ENCODE results near the gene ADAMTSL4. TPM values are rescaled to one million over a fixed set of nuclear protein-coding genes. Genes with fewer than 3 reads are reported as not detected.
A peak's percentile ranks its signal among the peaks of the same experiment; 100 is the strongest.

The ADAMTSL4 gene
- total RNA-seq, 1 donor from 2014 or later = 85.3 TPM

- Histone ChIP-seq H3K36me3 (peaks cover 5 to 21% of the 10 kb centered on the region in 2 donors), H3K9me3 (no peaks in the 10 kb centered on the region), H3K27me3 (no peaks in the 10 kb centered on the region), H3K4me3 (peak overlapping the region; percentile 60 to 63), H3K4me1 (peaks cover 55 to 65% of the 10 kb centered on the region in 2 donors), H3K27ac (peak overlapping the region; percentile 98 to 100)
- DNase-seq (ENCODE audit: low spot score in 2 of 2) = peak; percentile 65 to 94
- intact Hi-C loops (cut with DNase I) = loop anchor here (1.0 to 2.0 kb wide), 3 partner anchors 19 to 61 kb away; partner anchors contain the start of gene MCL1
- TF ChIP-seq CTCF (IDR thresholded peaks at IDR 0.05) = peak; percentile 78 to 86 (median 83)
Measured at GRCh38 chr1:150560576-150561253, 11.5 kb downstream of the ADAMTSL4 start.

- no peak for TF ChIP-seq CTCF (IDR thresholded peaks at IDR 0.05)
- Histone ChIP-seq H3K36me3 (peaks cover 0 to 14% of the 10 kb centered on the region in 2 donors), H3K27ac (peak overlapping the region; percentile 98 to 100), H3K4me3 (peak overlapping the region; percentile 60 to 63), H3K27me3 (no peaks in the 10 kb centered on the region), H3K9me3 (no peaks in the 10 kb centered on the region), H3K4me1 (peaks cover 62 to 72% of the 10 kb centered on the region in 2 donors)
- peak; percentile 83 to 98 for DNase-seq (ENCODE audit: low spot score in 2 of 2)
- intact Hi-C loops (cut with DNase I) = loop anchor here (1.0 to 2.0 kb wide), 2 partner anchors 18 to 51 kb away; partner anchors contain the start of gene MCL1
Measured at GRCh38 chr1:150561254-150561973, 12.2 kb downstream of the ADAMTSL4 start.

- peak overlapping the region; percentile 60 to 63 for H3K4me3 ChIP-seq
- peak overlapping the region; percentile 98 to 100 for H3K27ac ChIP-seq
- TF ChIP-seq CTCF (IDR thresholded peaks at IDR 0.05) = no peak
- H3K9me3 ChIP-seq = no peaks in the 10 kb centered on the region
- intact Hi-C loops (cut with DNase I) = loop anchor here (1.0 to 2.0 kb wide), 2 partner anchors 17 to 51 kb away; partner anchors contain the start of gene MCL1
- H3K36me3 ChIP-seq = peaks cover 0 to 10% of the 10 kb centered on the region in 2 donors
- H3K27me3 ChIP-seq = no peaks in the 10 kb centered on the region
- peak; percentile 78 to 96 for DNase-seq (ENCODE audit: low spot score in 2 of 2)
- H3K4me1 ChIP-seq = peaks cover 68 to 78% of the 10 kb centered on the region in 2 donors
Measured at GRCh38 chr1:150561974-150562445, 12.8 kb downstream of the ADAMTSL4 start.

- no peaks in the 10 kb centered on the region for H3K27me3 ChIP-seq
- H3K4me1 ChIP-seq = peaks cover 71 to 85% of the 10 kb centered on the region in 2 donors
- H3K9me3 ChIP-seq = no peaks in the 10 kb centered on the region
- peaks cover 0 to 4% of the 10 kb centered on the region in 2 donors for H3K36me3 ChIP-seq
- H3K4me3 ChIP-seq = peak overlapping the region; percentile 60 to 63
- TF ChIP-seq CTCF (IDR thresholded peaks at IDR 0.05) = no peak
- intact Hi-C loops (cut with DNase I) = loop anchor here (1.0 kb wide), 1 partner anchor 14 kb away; no protein-coding TSS in a partner anchor
- H3K27ac ChIP-seq = peak overlapping the region; percentile 98 to 100
- DNase-seq (ENCODE audit: low spot score in 2 of 2) = peak in 1 of 2 donors; percentile 76
Measured at GRCh38 chr1:150562446-150563339, 13.5 kb downstream of the ADAMTSL4 start.

Data from ascending aorta (tissue), 2 donors.